Thymus (tissue), 11 donors: ENCODE results near the gene CCDC81. TPM values are rescaled to one million over a fixed set of nuclear protein-coding genes. Genes with fewer than 3 reads are reported as not detected.
"Not testable (repeated sequence)": the region's sequence is repeated elsewhere in the genome, so short reads cannot be mapped to it uniquely, and the experiment has no call there.

Source experiments
- DNase-seq, 9 donors: peaks; one replicate each; pipeline ENCODE4 v3.0.0-alpha.2; 2013; ENCODE audit warnings: low spot score in 9 of 9, low read depth in 6 of 9, missing footprints in 1 of 9
- H3K27ac ChIP-seq, 2 donors: one replicate each; pipeline ENCODE4 v1.5.1; 2013; ENCODE audit warnings: control low read depth in 1 of 2, low read depth in 1 of 2, low read length in 1 of 2, mild to moderate bottlenecking in 1 of 2, moderate library complexity in 1 of 2
- H3K27me3 ChIP-seq, 2 donors: one replicate each; pipeline ENCODE4 v1.5.1; 2013; ENCODE audit warnings: low read length in 1 of 2; ENCODE audit not compliant: control insufficient read depth in 2 of 2, insufficient read depth in 1 of 2
- H3K36me3 ChIP-seq, 2 donors: one replicate each; pipeline ENCODE4 v1.5.1; 2013; ENCODE audit warnings: low read length in 1 of 2, mild to moderate bottlenecking in 1 of 2, moderate library complexity in 1 of 2; ENCODE audit not compliant: control insufficient read depth in 2 of 2, insufficient read depth in 2 of 2
- H3K4me1 ChIP-seq, 2 donors: one replicate each; pipeline ENCODE4 v1.5.1; 2013; ENCODE audit warnings: low read length in 2 of 2; ENCODE audit not compliant: control insufficient read depth in 2 of 2, insufficient read depth in 2 of 2
- H3K4me3 ChIP-seq, 2 donors: one replicate each; pipeline ENCODE4 v1.5.1; 2013; ENCODE audit warnings: low read length in 2 of 2, control low read depth in 1 of 2, mild to moderate bottlenecking in 1 of 2
- H3K9me3 ChIP-seq, 2 donors: one replicate each; pipeline ENCODE4 v1.5.1; 2013; ENCODE audit warnings: low read length in 1 of 2, mild to moderate bottlenecking in 1 of 2; ENCODE audit not compliant: control insufficient read depth in 2 of 2, insufficient read depth in 1 of 2
- WGBS: extraction: QIAGEN DNeasy Blood & Tissue Kit; methylation state at CpG from one replicate; pipeline ENCODE4 v1.1.7; 2013; 5-methylcytosine and 5-hydroxymethylcytosine counted together
- polyA plus RNA-seq: library from polyadenylated mRNA; stranded (reverse); fragments of 200-250 nt; gene quantifications from one replicate; pipeline ENCODE4 v1.2.3, GENCODE V29; 2013
- total RNA-seq: library from RNA; stranded (reverse); fragments of 120-200 nt; gene quantifications from one replicate; pipeline ENCODE4 v1.2.4, GENCODE V29; 2013
- donor health status: healthy.

Gene CCDC81
- total and polyA plus RNA-seq, 2 donors = 0.52 to 0.84 TPM

DNA sequence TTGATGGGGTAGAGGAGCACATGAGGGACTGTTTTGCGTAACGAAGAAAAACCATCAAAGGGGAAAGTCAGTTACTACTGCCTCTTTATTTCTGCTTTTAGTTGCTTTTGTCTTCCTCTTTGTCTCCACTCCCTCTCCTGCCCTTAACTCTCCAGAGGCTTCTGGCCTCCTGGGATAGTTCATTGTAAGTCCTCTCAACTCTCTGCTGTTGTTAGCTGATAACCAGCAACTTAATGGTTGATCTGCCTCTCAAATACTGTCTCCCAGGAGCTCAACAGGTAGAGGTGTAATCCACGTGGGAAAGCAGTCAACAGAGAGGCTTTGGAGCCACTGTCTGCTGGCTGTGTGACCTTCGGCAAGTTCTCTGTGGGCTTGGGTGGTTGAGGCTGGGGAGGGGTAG is 47.3 kb downstream of the CCDC81 start:
- H3K4me1 ChIP-seq = no peaks in the 10 kb centered on the region
- no peaks in the 10 kb centered on the region for H3K9me3 ChIP-seq
- H3K4me3 ChIP-seq = no peak overlapping the region
- WGBS = 96% methylated on average over 4 of the region's 4 CpGs
- DNase-seq = no peak
- no peaks in the 10 kb centered on the region for H3K27me3 ChIP-seq
- H3K27ac ChIP-seq = no peak overlapping the region
- H3K36me3 ChIP-seq = no peaks in the 10 kb centered on the region

GRCh38 chr11:86422371-86422770 is 47.7 kb downstream of the CCDC81 start:
- no peak for DNase-seq
- Histone ChIP-seq H3K27ac (no peak overlapping the region), H3K9me3 (no peaks in the 10 kb centered on the region), H3K27me3 (no peaks in the 10 kb centered on the region), H3K4me1 (no peaks in the 10 kb centered on the region), H3K4me3 (no peak overlapping the region), H3K36me3 (no peaks in the 10 kb centered on the region)
- 88% methylated on average over 12 of the region's 12 CpGs for WGBS

DNA sequence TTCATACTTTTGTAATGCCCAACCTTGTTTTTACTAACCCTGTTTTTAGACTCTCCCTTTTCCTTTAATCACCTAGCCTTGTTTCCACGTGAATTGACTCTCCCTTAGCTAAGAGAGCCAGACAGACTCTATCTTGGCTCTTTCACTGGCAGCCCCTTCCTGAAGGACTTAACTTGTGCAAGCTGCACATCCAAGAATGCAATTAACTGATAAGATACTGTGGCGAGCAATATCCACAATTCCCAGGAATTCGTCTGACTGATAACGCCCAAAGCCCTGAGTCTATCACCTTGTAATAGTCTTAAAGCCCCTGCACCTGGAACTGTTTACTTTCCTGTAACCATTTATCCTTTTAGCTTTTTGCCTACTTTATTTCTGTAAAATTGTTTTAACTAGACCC is 48.8 kb downstream of the CCDC81 start:
- not testable (repeated sequence) for H3K4me3 ChIP-seq, DNase-seq, H3K27me3 ChIP-seq, H3K27ac ChIP-seq, H3K9me3 ChIP-seq, H3K36me3 ChIP-seq, H3K4me1 ChIP-seq
- 94% methylated on average over 4 of the region's 4 CpGs for WGBS

- Histone ChIP-seq H3K9me3 (peaks cover 0 to 1% of the 10 kb centered on the region in 2 donors), H3K4me1 (no peaks in the 10 kb centered on the region), H3K27ac (no peak overlapping the region), H3K27me3 (no peaks in the 10 kb centered on the region), H3K36me3 (no peaks in the 10 kb centered on the region), H3K4me3 (no peak overlapping the region)
- no peak for DNase-seq
Measured at GRCh38 chr11:86427441-86427840, 52.8 kb downstream of the CCDC81 start.

GRCh38 chr11:86431258-86431657 is 56.6 kb downstream of the CCDC81 start:
- 92% methylated on average over 37 of the region's 37 CpGs for WGBS
- Histone ChIP-seq H3K4me1 (no peaks in the 10 kb centered on the region), H3K36me3 (no peaks in the 10 kb centered on the region), H3K4me3 (no peak overlapping the region), H3K27me3 (no peaks in the 10 kb centered on the region), H3K27ac (no peak overlapping the region), H3K9me3 (peaks cover 0 to 1% of the 10 kb centered on the region in 2 donors)
- DNase-seq = no peak

- not testable (repeated sequence) for H3K27ac ChIP-seq, H3K4me1 ChIP-seq, DNase-seq, H3K4me3 ChIP-seq, H3K36me3 ChIP-seq, H3K27me3 ChIP-seq, H3K9me3 ChIP-seq
- 95% methylated on average over 38 of the region's 38 CpGs for WGBS
Measured at GRCh38 chr11:86433361-86434095, 58.8 kb downstream of the CCDC81 start.

- Histone ChIP-seq H3K27me3 (no peaks in the 10 kb centered on the region), H3K4me3 (no peak overlapping the region), H3K4me1 (no peaks in the 10 kb centered on the region), H3K27ac (no peak overlapping the region), H3K36me3 (no peaks in the 10 kb centered on the region), H3K9me3 (peaks cover 0 to 1% of the 10 kb centered on the region in 2 donors)
- WGBS = 97% methylated on average over 2 of the region's 2 CpGs
- no peak for DNase-seq
Measured at GRCh38 chr11:86435711-86436110, 61.0 kb downstream of the CCDC81 start.

GRCh38 chr11:86438685-86439084 is 64.0 kb downstream of the CCDC81 start:
- no peaks in the 10 kb centered on the region for H3K27me3 ChIP-seq
- no peak overlapping the region for H3K27ac ChIP-seq
- 98% methylated on average over 1 of the region's 1 CpG for WGBS
- no peaks in the 10 kb centered on the region for H3K4me1 ChIP-seq
- DNase-seq = no peak
- no peaks in the 10 kb centered on the region for H3K36me3 ChIP-seq
- H3K4me3 ChIP-seq = no peak overlapping the region
- no peaks in the 10 kb centered on the region for H3K9me3 ChIP-seq

- H3K9me3 ChIP-seq = no peaks in the 10 kb centered on the region
- DNase-seq = no peak
- no peak overlapping the region for H3K4me3 ChIP-seq
- no peak overlapping the region for H3K27ac ChIP-seq
- H3K27me3 ChIP-seq = no peaks in the 10 kb centered on the region
- no peaks in the 10 kb centered on the region for H3K4me1 ChIP-seq
- 98% methylated on average over 3 of the region's 3 CpGs for WGBS
- H3K36me3 ChIP-seq = no peaks in the 10 kb centered on the region
Measured at GRCh38 chr11:86440305-86440716, 65.6 kb downstream of the CCDC81 start.
